Gastroesophageal sphincter (tissue), 4 donors: ENCODE data around the gene RTBDN. TPM values are rescaled to one million over a fixed set of nuclear protein-coding genes. Genes with fewer than 3 reads are reported as not detected.

Experiments
- ATAC-seq: fragments of 150-250 bp; one replicate; pipeline ENCODE4 v1.9.1; 2016; ENCODE audit warnings: mild to moderate bottlenecking, moderate library complexity
- H3K27ac ChIP-seq, 4 donors: fragments of 200-600 bp; sonication (generic) in 3 of 4; 1 replicate in 3 of 4; 2 replicates in 1 of 4; pipeline ENCODE4 v1.5.1; 2016 to 2019
- H3K27me3 ChIP-seq: fragments of 200-600 bp; sonication (generic); one replicate; pipeline ENCODE4 v1.5.1; 2019
- H3K36me3 ChIP-seq, 2 donors: fragments of 200-600 bp; sonication (generic); one replicate each; pipeline ENCODE4 v1.5.1; 2019; ENCODE audit warnings: control low read depth in 1 of 2
- H3K4me1 ChIP-seq, 3 donors: fragments of 200-600 bp; sonication (generic); 1 replicate in 2 of 3; 2 replicates in 1 of 3; pipeline ENCODE4 v1.5.1; 2016 to 2019; ENCODE audit warnings: control low read depth in 2 of 3
- H3K4me3 ChIP-seq, 2 donors: fragments of 200-600 bp; sonication (generic); one replicate each; pipeline ENCODE4 v1.5.1; 2019; ENCODE audit warnings: mild to moderate bottlenecking in 1 of 2, moderate library complexity in 1 of 2
- H3K9me3 ChIP-seq, 3 donors: fragments of 200-600 bp; sonication (generic); one replicate each; pipeline ENCODE4 v1.5.1; 2017 to 2019; ENCODE audit warnings: control low read depth in 2 of 3
- CTCF ChIP-seq, 4 experiments: fragments of 200-600 bp in 2 of 4; fragments of 450-650 bp in 2 of 4; sonication (generic) in 1 of 4; IDR thresholded peaks; one replicate each; pipeline ENCODE4 v1.5.1; 2017 to 2019; ENCODE audit warnings: antibody characterized with exemption in 4 of 4, mild to moderate bottlenecking in 2 of 4, moderate library complexity in 2 of 4
- EP300 ChIP-seq: sonication (generic); formaldehyde crosslinking; IDR thresholded peaks from one replicate; pipeline ENCODE4 v1.6.1; 2017; ENCODE audit warnings: antibody characterized with exemption, mild to moderate bottlenecking
- POLR2A ChIP-seq, 2 donors: fragments of 450-650 bp; IDR thresholded peaks; one replicate each; pipeline ENCODE4 v1.6.1; 2017; ENCODE audit warnings: antibody characterized with exemption in 2 of 2, mild to moderate bottlenecking in 2 of 2, moderate library complexity in 1 of 2
- POLR2AphosphoS5 ChIP-seq: sonication (generic); formaldehyde crosslinking; IDR thresholded peaks from one replicate; pipeline ENCODE4 v1.6.1; 2017; ENCODE audit warnings: antibody characterized with exemption
- WGBS, 2 donors: methylation state at CpG; one replicate each; pipeline ENCODE4 v1.1.5; 2018; ENCODE audit warnings: low coverage in 1 of 2; 5-methylcytosine and 5-hydroxymethylcytosine counted together
- total RNA-seq, 4 donors: library from RNA; depleted of rRNA; stranded (reverse); fragments of >200 nt; gene quantifications; one replicate each; pipeline ENCODE4 v1.1.0, GENCODE V29; 2016

RTBDN gene
- 1 to 10 TPM in 1 of 4 donors, not detected in 3; 1.1 TPM for total RNA-seq

DNA sequence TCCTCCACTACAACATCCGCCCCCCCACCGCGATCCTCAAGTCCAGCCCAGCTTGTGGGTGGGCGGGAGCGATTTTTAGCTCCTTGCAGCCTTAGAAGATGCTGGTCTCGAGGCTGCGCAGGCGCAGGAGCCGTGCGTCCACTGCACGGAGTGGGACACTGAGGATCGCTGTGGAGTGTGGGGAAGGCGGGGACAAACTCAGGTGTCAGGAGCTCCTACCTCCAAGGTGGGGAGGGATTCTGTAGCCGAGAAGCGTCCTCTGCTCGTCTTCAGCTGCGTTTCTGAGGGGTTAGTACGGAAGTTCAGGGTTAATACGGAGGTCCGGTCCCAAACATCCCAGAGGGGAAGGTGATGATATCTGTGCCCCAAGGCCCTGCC is at the start of gene RTBDN:
RTBDN (minus strand) TSS at position 14 of the 378 bp plus-strand sequence. CDS start 4,600 bp downstream, outside the sequence.
- peaks cover 0 to 40% (median 13%) of the 10 kb centered on the region in 3 donors for H3K4me1 ChIP-seq
- peaks cover 100% of the 10 kb centered on the region for H3K27me3 ChIP-seq
- no peaks in the 10 kb centered on the region for H3K36me3 ChIP-seq
- H3K27ac ChIP-seq: no peak within 1 kb of the TSS
- no peak for TF ChIP-seq CTCF (IDR thresholded peaks at IDR 0.05)
- no peak for TF ChIP-seq EP300
- TF ChIP-seq POLR2A (IDR thresholded peaks at IDR 0.05): no peak
- TF ChIP-seq POLR2AphosphoS5: no peak
- H3K9me3 ChIP-seq: no peaks in the 10 kb centered on the region
- H3K4me3 ChIP-seq: peak within 1 kb of the TSS in 1 of 2 donors; percentile 47
- 4% methylated on average over 7 of the region's 20 CpGs; no CpG with 5 or more reads in 1 of the 2 donors for WGBS, 2 donors
- no peak for ATAC-seq

DNA sequence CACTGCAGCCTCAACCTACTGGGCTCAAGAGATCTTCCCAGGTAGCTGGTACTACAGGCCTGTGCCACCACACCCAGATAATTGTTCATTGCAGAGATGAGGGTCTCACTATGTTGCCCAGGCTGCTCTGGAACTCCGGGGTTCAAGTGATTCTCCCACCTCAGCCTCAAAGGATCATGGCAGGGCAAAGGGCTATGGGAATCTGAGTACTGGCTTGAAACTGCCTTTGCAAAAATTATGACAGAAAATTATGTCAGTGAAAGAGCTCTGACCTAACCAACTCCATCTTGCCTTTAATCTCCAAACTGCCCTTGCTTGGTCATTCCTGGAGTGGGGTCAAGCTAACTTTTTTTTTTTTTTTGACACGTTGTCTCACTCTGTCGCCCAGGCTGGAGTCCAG is 48.2 kb upstream of the RTBDN start:
- Histone ChIP-seq H3K36me3 (peaks cover 0 to 22% of the 10 kb centered on the region in 2 donors), H3K4me3 (no peak overlapping the region), H3K27me3 (peaks cover 38% of the 10 kb centered on the region), H3K9me3 (peaks cover 0 to 12% (median 0%) of the 10 kb centered on the region in 3 donors), H3K27ac (no peak overlapping the region), H3K4me1 (peaks cover 0 to 40% (median 18%) of the 10 kb centered on the region in 3 donors)
- no peak for TF ChIP-seq EP300
- TF ChIP-seq POLR2AphosphoS5: no peak
- no peak for TF ChIP-seq CTCF (IDR thresholded peaks at IDR 0.05)
- TF ChIP-seq POLR2A (IDR thresholded peaks at IDR 0.05): no peak
- no peak for ATAC-seq
- WGBS, 2 donors: 78 to 93% methylated on average over 2 to 3 of the region's 3 CpGs

- Histone ChIP-seq H3K27ac (peak within 1 kb of the TSS; percentile 77 to 91 (median 88)), H3K4me3 (peak within 1 kb of the TSS; percentile 60 to 77), H3K9me3 (peaks cover 0 to 12% (median 0%) of the 10 kb centered on the region in 3 donors), H3K4me1 (peaks cover 0 to 40% (median 18%) of the 10 kb centered on the region in 3 donors), H3K36me3 (peaks cover 0 to 35% of the 10 kb centered on the region in 2 donors), H3K27me3 (peaks cover 31% of the 10 kb centered on the region)
- ATAC-seq: peak; percentile 97
- WGBS, 2 donors: 0% methylated on average over 18 of the region's 38 CpGs; no CpG with 5 or more reads in 1 of the 2 donors
- TF ChIP-seq POLR2A (IDR thresholded peaks at IDR 0.05): peak; percentile 63
- peak; percentile 85 for TF ChIP-seq POLR2AphosphoS5
- no peak for TF ChIP-seq CTCF (IDR thresholded peaks at IDR 0.05)
Observed at GRCh38 chr19:12881172-12881808, 46.9 kb upstream of the RTBDN start, which contains the start of gene DNASE2. Gene DNASE2, minus strand, starts transcription at chr19:12881449. Its CDS starts 74 bp downstream, at chr19:12881375.

DNA sequence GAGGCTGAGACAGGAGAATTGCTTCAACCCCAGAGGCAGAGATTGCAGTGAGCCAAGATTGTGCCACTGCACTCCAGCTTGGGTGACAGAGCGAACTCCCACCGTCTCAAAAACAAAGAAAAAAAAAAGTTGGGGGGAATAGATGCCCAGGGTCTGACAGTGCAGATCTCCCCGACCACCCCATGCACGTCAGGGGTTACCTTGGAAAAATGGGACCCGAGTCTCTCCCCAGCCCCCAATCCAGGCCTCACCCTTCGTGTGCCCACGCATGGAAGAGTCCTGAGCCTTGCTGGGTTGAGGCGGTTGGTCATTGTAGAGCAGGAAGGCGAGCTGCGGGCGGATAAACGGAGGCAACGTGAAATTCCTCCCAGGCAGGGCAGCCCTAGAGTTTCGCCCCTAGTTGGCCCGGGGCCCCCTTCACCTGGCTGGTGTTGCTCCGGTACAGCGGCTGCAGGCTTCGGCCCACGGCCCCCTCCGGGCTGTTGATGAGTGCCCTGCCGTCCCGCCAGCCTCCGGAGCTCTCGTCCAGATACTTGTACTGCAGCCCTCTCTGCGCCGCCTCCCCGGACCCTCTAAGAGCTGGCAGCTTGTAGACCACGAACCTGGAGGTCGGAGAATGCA is 46.3 kb upstream of the RTBDN start:
- Histone ChIP-seq H3K9me3 (peaks cover 0 to 12% (median 0%) of the 10 kb centered on the region in 3 donors), H3K36me3 (peaks cover 0 to 41% of the 10 kb centered on the region in 2 donors), H3K4me3 (peak overlapping the region; percentile 60 to 77), H3K27ac (peak overlapping the region; percentile 77 to 91 (median 88)), H3K4me1 (peaks cover 0 to 35% (median 13%) of the 10 kb centered on the region in 3 donors), H3K27me3 (peaks cover 24% of the 10 kb centered on the region)
- 11 to 33% methylated on average over 4 to 8 of the region's 29 CpGs for WGBS, 2 donors
- ATAC-seq: peak; percentile 44
- no peak for TF ChIP-seq POLR2A (IDR thresholded peaks at IDR 0.05)
- TF ChIP-seq CTCF (IDR thresholded peaks at IDR 0.05): no peak
- no peak for TF ChIP-seq EP300
